22Rv1 (cell line): ENCODE data around the gene LONP2.

Experiments
- H3K27ac ChIP-seq: fragments of 450-650 bp; 2 replicates; pipeline ENCODE4 v1.5.1; 2017
- CTCF ChIP-seq: fragments of 450-650 bp; IDR thresholded peaks from 2 replicates; pipeline ENCODE4 v1.5.1; 2017; ENCODE audit warnings: mild to moderate bottlenecking
- ZFX ChIP-seq: fragments of 450-650 bp; IDR thresholded peaks from 2 replicates; pipeline ENCODE4 v1.6.1; 2017; ENCODE audit warnings: antibody characterized with exemption, borderline replicate concordance

The LONP2 gene

GRCh38 chr16:48244863-48245195 is 729 bp downstream of the LONP2 start:
- peak overlapping the region; percentile 89 for H3K27ac ChIP-seq
- TF ChIP-seq ZFX: no peak
- TF ChIP-seq CTCF: no peak

- TF ChIP-seq CTCF (no peak), ZFX (no peak)
- H3K27ac ChIP-seq: peak overlapping the region; percentile 89; the same call in 1 of the 2 replicates
These were observed 2.0 kb downstream of the LONP2 start for GRCh38 chr16:48246066-48246465.

- TF ChIP-seq CTCF: no peak
- no peak for TF ChIP-seq ZFX
- no peak within 1 kb of the TSS for H3K27ac ChIP-seq
These were observed 3.2 kb downstream of the LONP2 start, which contains the start of gene ABCC11 for GRCh38 chr16:48247311-48247710. ABCC11 (minus strand) TSS chr16:48247539; CDS start chr16:48231921, 15,618 bp downstream.

- peak overlapping the region; percentile 68 for H3K27ac ChIP-seq
- TF ChIP-seq CTCF: no peak
- no peak for TF ChIP-seq ZFX
These were observed 6.6 kb downstream of the LONP2 start for GRCh38 chr16:48250520-48251278.

GRCh38 chr16:48252013-48252412 is 7.9 kb downstream of the LONP2 start:
- peak overlapping the region; percentile 68 for H3K27ac ChIP-seq
- no peak for TF ChIP-seq ZFX
- no peak for TF ChIP-seq CTCF

GRCh38 chr16:48256579-48257177 is 12.6 kb downstream of the LONP2 start:
- TF ChIP-seq ZFX (no peak), CTCF (no peak)
- H3K27ac ChIP-seq: peak overlapping the region; percentile 75

GRCh38 chr16:48261569-48261968 is 17.5 kb downstream of the LONP2 start:
- H3K27ac ChIP-seq: no peak overlapping the region
- TF ChIP-seq CTCF (no peak), ZFX (no peak)
